CD1c-positive myeloid dendritic cell (primary cell): ENCODE results near the gene ZNF681.
"Not testable (repeated sequence)": the region's sequence is repeated elsewhere in the genome, so short reads cannot be mapped to it uniquely, and the experiment has no call there.

Experiments used
- DNase-seq: peaks from one replicate; pipeline ENCODE4 v3.0.0-alpha.2; 2016; ENCODE audit errors: extremely low spot score

The ZNF681 gene

DNA sequence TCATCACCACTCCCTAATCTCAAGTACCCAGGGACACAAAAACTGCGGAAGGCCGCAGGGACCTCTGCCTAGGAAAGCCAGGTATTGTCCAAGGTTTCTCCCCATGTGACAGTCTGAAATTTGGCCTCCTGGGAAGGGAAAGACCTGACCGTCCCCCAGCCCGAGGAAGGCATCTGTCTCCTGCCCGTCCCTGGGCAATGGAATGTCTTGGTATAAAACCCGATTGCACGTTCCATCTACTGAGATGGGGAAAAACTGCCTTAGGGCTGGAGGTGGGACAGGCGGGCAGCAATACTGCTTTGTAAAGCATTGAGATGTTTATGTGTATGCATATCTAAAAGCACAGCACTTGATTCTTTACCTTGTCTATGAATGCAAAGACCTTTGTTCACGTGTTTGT is 65.8 kb downstream of the ZNF681 start:
- not testable (repeated sequence) for DNase-seq
